Heart right ventricle (tissue), 16 donors: ENCODE data around the gene IKZF4. TPM values are rescaled to one million over a fixed set of nuclear protein-coding genes. Genes with fewer than 3 reads are reported as not detected.

ENCODE experiments used
- ATAC-seq, 8 donors: fragments of 200-7000 bp; cut with Tn5 transposase; one replicate each; pipeline ENCODE4 v1.9.1; 2020; ENCODE audit warnings: mild to moderate bottlenecking in 8 of 8, moderate library complexity in 8 of 8, moderate number of reproducible peaks in 1 of 8
- DNase-seq, 2 donors: peaks; one replicate each; pipeline ENCODE4 v3.0.0-alpha.2; 2020
- H3K27ac ChIP-seq, 10 donors: fragments of 200-600 bp; sonication (generic) in 2 of 10; one replicate each; pipeline versions ENCODE4 v1.5.0 to v1.8.0; 2020 to 2022; ENCODE audit warnings: mild to moderate bottlenecking in 3 of 10
- H3K27me3 ChIP-seq, 7 donors: fragments of 200-600 bp; one replicate each; pipeline ENCODE4 v1.8.0; 2021 to 2022; ENCODE audit warnings: mild to moderate bottlenecking in 2 of 7
- H3K36me3 ChIP-seq, 9 donors: fragments of 200-600 bp; sonication (generic) in 1 of 9; one replicate each; pipeline versions ENCODE4 v1.5.0 to v1.8.0; 2020 to 2022; ENCODE audit warnings: mild to moderate bottlenecking in 2 of 9
- H3K4me1 ChIP-seq, 9 donors: fragments of 200-600 bp; sonication (generic) in 1 of 9; one replicate each; pipeline versions ENCODE4 v1.5.0 to v1.8.0; 2020 to 2022; ENCODE audit warnings: mild to moderate bottlenecking in 4 of 9
- H3K4me3 ChIP-seq, 10 donors: fragments of 200-600 bp; sonication (generic) in 2 of 10; one replicate each; pipeline versions ENCODE4 v1.5.0 to v1.8.0; 2020 to 2022; ENCODE audit warnings: mild to moderate bottlenecking in 7 of 10, moderate library complexity in 2 of 10
- H3K9me3 ChIP-seq, 11 donors: fragments of 200-600 bp in 10 of 11; sonication (generic) in 2 of 11; one replicate each; pipeline versions ENCODE4 v1.5.0 to v1.8.0; 2013 to 2022; ENCODE audit warnings: mild to moderate bottlenecking in 2 of 11, control low read depth in 1 of 11, moderate library complexity in 1 of 11
- WGBS, 2 donors: extraction: QIAGEN DNeasy Blood & Tissue Kit; methylation state at CpG; one replicate each; pipeline ENCODE4 v1.1.7; 2013; ENCODE audit warnings: inconsistent platforms in 1 of 2; 5-methylcytosine and 5-hydroxymethylcytosine counted together
- intact Hi-C, 10 donors: fragments of 100-400 bp; cut with DNase I; formaldehyde crosslinking; loops; one replicate each; pipeline versions ENCODE4 v1.11.1 to v1.14.2; 2022
- polyA plus RNA-seq, 2 donors: library from polyadenylated mRNA; stranded (reverse); fragments of 200-250 nt; gene quantifications; one replicate each; pipeline ENCODE4 v1.2.3, GENCODE V29; 2013
- total RNA-seq, 10 donors: library from RNA; stranded (reverse); fragmentation: NEBNext Ultra II Directional in 3 of 10; extraction: Animal tissue kit (Norgen Biotek cat#: 25700) in 3 of 10; gene quantifications; one replicate each; pipeline versions ENCODE4 v1.2.1 to v1.2.4, GENCODE V29; 2021 to 2023
- TF ChIP-seq, protein P1 (sequence below), 9 donors: fragments of 200-600 bp; sonication (generic) in 2 of 9; IDR thresholded peaks; one replicate each; pipeline versions ENCODE4 v1.5.0 to v1.8.0; 2021 to 2022; ENCODE audit warnings: antibody characterized with exemption in 9 of 9, mild to moderate bottlenecking in 5 of 9, moderate library complexity in 1 of 9
- donor health status: Arrhythmogenic right ventricular cardiomyopathy.
- donor health status: ischemic (EF 13 %, LVEDD 7.1; RV severe dilation, severe dysfunction).
- donor health status: healthy with polysubstance abuse.
- donor health status: DM: no; HTN: yes; CAD: no.
- donor health status: DM: no; HTN: no; CAD: no.
- donor health status: ischemic (EF 25% LVEDD 6.9; RV normal size, moderate dysfunction).
- donor health status: ischemic (EF 25% LVEDD 5.7; RV mildly dilated, moderate dysfunction).
- donor health status: healthy.
- donor health status: DM: yes; HTN: yes; CAD: no.
- donor health status: Ischemic cardiomyopathy.
- donor health status: ischemic (EF 35%, LVEDD 5.7; RV mildly dilated, moderate dysfunction).
- donor health status: nonischemic (EF 11% LVEDD 7.7; RV severe dilation, severe dysfunction).
- donor health status: DM: yes; HTN: yes; CAD: no.
- donor health status: PGD.
- donor health status: ischemic (EF 29% LVEDD 5.4; RV normal size, mild dysfunction).
- donor health status: nonischemic (EF 23%, LVEDD 6.1; RV moderate dilation, normal function).

Gene IKZF4
- total and polyA plus RNA-seq, 12 donors = 1.6 to 10.1 (median 7.1) TPM

DNA sequence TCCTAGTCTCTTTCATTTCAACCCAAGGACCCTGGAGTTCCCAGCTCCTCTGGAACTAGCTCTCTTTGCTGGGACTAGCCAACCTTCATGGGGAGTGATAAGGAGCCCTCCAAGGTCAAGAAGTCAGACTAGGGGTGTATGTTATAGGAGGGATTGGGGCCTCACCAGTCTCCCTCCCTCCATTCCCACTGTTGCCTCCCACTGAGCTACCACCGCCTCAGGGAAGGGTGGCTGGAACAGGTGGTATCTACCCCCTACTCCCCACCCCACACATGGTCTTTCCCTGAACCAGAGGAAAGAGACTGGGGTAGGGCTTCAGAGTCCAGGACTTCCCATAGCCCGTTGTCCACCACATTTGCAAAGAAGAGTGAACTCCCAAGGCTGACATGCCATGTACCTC, 61.5 kb downstream of the IKZF4 start:
- intact Hi-C loops = no loop called here
- ATAC-seq (no peak), DNase-seq (no peak)
- WGBS, 2 donors = 81 to 82% methylated on average over 2 of the region's 2 CpGs
- Histone ChIP-seq H3K27ac (no peak overlapping the region), H3K9me3 (no peaks in the 10 kb centered on the region), H3K36me3 (no peaks in the 10 kb centered on the region), H3K27me3 (peaks cover 0 to 32% (median 9%) of the 10 kb centered on the region in 7 donors), H3K4me3 (no peak overlapping the region), H3K4me1 (peaks cover 0 to 33% (median 18%) of the 10 kb centered on the region in 9 donors)
- TF ChIP-seq, protein P1, sequence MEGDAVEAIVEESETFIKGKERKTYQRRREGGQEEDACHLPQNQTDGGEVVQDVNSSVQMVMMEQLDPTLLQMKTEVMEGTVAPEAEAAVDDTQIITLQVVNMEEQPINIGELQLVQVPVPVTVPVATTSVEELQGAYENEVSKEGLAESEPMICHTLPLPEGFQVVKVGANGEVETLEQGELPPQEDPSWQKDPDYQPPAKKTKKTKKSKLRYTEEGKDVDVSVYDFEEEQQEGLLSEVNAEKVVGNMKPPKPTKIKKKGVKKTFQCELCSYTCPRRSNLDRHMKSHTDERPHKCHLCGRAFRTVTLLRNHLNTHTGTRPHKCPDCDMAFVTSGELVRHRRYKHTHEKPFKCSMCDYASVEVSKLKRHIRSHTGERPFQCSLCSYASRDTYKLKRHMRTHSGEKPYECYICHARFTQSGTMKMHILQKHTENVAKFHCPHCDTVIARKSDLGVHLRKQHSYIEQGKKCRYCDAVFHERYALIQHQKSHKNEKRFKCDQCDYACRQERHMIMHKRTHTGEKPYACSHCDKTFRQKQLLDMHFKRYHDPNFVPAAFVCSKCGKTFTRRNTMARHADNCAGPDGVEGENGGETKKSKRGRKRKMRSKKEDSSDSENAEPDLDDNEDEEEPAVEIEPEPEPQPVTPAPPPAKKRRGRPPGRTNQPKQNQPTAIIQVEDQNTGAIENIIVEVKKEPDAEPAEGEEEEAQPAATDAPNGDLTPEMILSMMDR (IDR thresholded peaks at IDR 0.05) = no peak

DNA sequence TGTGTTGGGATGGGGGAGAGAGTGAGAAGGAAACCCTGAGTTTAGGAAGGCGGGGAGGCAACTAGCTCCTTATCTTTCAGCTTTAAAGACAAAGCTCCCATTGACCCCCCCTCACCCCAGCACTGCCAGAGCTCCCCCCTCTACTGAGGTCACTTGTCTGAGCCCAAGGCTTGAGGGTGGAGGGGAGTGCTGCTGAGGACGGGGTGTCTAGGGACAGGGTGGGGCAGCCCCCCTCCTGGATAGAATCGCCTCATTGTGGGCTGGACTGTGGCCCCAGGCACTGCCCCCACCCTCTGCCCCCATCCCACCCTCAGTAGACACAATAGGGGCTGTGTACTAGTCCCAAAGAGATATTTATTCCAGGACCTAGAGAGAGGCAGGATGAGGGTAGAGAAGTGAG, 62.1 kb downstream of the IKZF4 start:
- TF ChIP-seq, protein P1 (IDR thresholded peaks at IDR 0.05) = no peak
- Histone ChIP-seq H3K27ac (no peak overlapping the region), H3K9me3 (no peaks in the 10 kb centered on the region), H3K27me3 (peaks cover 0 to 32% (median 9%) of the 10 kb centered on the region in 7 donors), H3K36me3 (no peaks in the 10 kb centered on the region), H3K4me1 (peaks cover 0 to 36% (median 18%) of the 10 kb centered on the region in 9 donors), H3K4me3 (no peak overlapping the region)
- intact Hi-C loops = no loop called here
- ATAC-seq = peak in 1 of 8 donors; percentile 2
- 60 to 63% methylated on average over 3 of the region's 3 CpGs for WGBS, 2 donors
- no peak for DNase-seq

DNA sequence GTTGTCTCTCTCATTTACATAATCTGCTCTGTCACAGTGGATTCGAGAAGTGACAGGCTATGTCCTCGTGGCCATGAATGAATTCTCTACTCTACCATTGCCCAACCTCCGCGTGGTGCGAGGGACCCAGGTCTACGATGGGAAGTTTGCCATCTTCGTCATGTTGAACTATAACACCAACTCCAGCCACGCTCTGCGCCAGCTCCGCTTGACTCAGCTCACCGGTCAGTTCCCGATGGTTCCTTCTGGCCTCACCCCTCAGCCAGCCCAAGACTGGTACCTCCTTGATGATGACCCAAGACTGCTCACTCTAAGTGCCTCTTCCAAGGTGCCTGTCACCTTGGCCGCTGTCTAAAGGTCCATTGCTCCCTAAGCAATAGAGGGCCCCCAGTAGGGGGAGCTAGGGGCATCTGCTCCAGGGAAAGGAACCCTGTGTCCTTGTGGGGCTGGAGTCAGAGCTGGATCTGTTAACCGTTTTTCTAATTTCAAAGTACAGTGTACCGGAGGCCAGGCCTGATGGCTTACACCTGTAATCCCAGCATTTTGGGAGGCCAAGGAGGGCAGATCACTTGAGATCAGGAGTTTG, 64.2 kb downstream of the IKZF4 start:
- DNase-seq = no peak
- no peak overlapping the region for H3K4me3 ChIP-seq
- no peaks in the 10 kb centered on the region for H3K9me3 ChIP-seq
- H3K36me3 ChIP-seq = no peaks in the 10 kb centered on the region
- peaks cover 0 to 21% (median 7%) of the 10 kb centered on the region in 9 donors for H3K4me1 ChIP-seq
- TF ChIP-seq, protein P1 (IDR thresholded peaks at IDR 0.05) = peak in 6 of 9 donors; percentile 9 to 48 (median 27)
- WGBS, 2 donors = 81 to 85% methylated on average over 15 of the region's 15 CpGs
- no peak overlapping the region for H3K27ac ChIP-seq
- intact Hi-C loops = no loop called here
- ATAC-seq = no peak
- H3K27me3 ChIP-seq = peaks cover 0 to 25% (median 7%) of the 10 kb centered on the region in 7 donors

DNA sequence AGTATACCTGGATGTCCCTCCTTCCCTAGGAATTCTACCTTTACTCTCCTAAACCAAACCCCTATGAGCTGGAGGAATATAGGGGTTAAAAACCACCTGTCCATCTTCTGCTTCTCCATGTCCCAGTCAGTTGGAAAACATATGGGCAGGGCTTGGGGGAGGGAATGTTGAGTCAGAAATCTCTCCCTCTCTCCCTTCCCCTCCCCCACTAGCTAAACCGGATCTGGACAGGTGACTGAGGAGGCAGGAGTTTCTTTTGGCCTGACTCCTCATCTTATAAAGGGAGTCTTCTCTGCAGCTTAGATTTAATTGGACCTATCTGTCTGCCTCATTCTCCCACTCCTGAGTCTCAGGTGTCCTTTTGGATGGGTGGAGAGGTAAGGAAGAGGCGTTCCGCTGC, 65.3 kb downstream of the IKZF4 start:
- ATAC-seq = no peak
- intact Hi-C loops = no loop called here
- H3K9me3 ChIP-seq = no peaks in the 10 kb centered on the region
- no peak overlapping the region for H3K4me3 ChIP-seq
- H3K27me3 ChIP-seq = peaks cover 0 to 14% (median 0%) of the 10 kb centered on the region in 7 donors
- WGBS, 2 donors = 84% methylated on average over 3 of the region's 3 CpGs
- H3K27ac ChIP-seq = no peak overlapping the region
- TF ChIP-seq, protein P1 (IDR thresholded peaks at IDR 0.05) = no peak
- DNase-seq = no peak
- peaks cover 0 to 13% (median 0%) of the 10 kb centered on the region in 9 donors for H3K4me1 ChIP-seq
- no peaks in the 10 kb centered on the region for H3K36me3 ChIP-seq
